Endodermal cell (in vitro differentiated cells): ENCODE data around the gene PLSCR4. TPM values are rescaled to one million over a fixed set of nuclear protein-coding genes. Genes with fewer than 3 reads are reported as not detected.

ENCODE experiments used
- DNase-seq: peaks from one replicate; pipeline ENCODE4 v3.0.0-alpha.2; 2017
- H3K27ac ChIP-seq: 2 replicates; pipeline ENCODE4 v1.5.1; 2013; ENCODE audit warnings: mild to moderate bottlenecking, low read depth, low read length, moderate library complexity
- H3K27me3 ChIP-seq: 2 replicates; pipeline ENCODE4 v1.6.1; 2013; ENCODE audit warnings: mild to moderate bottlenecking, low read length, moderate library complexity; ENCODE audit not compliant: insufficient read depth, control insufficient read depth, poor library complexity, severe bottlenecking
- H3K36me3 ChIP-seq: 2 replicates; pipeline ENCODE4 v1.7.0; 2013; ENCODE audit warnings: mild to moderate bottlenecking, low read length, moderate library complexity; ENCODE audit not compliant: control insufficient read depth, insufficient read depth
- H3K4me1 ChIP-seq: one replicate; pipeline ENCODE4 v1.7.0; 2013; ENCODE audit warnings: low read length; ENCODE audit not compliant: control insufficient read depth, insufficient read depth
- H3K4me3 ChIP-seq: 2 replicates; pipeline ENCODE4 v1.5.1; 2013; ENCODE audit warnings: mild to moderate bottlenecking, low read length, moderate library complexity
- H3K9ac ChIP-seq: 2 replicates; pipeline ENCODE4 v1.6.1; 2013; ENCODE audit warnings: mild to moderate bottlenecking, low read length, moderate library complexity; ENCODE audit not compliant: poor library complexity, severe bottlenecking; ENCODE audit errors: extremely low read depth
- H3K9me3 ChIP-seq: 2 replicates; pipeline ENCODE4 v1.6.1; 2013; ENCODE audit warnings: mild to moderate bottlenecking, low read length, moderate library complexity; ENCODE audit not compliant: control insufficient read depth
- H3K27ac Mint-ChIP-seq: 2 replicates; pipeline ENCODE4 v1.8.0; 2020; ENCODE audit warnings: mixed read lengths
- H3K27me3 Mint-ChIP-seq: 2 replicates; pipeline ENCODE4 v1.8.0; 2021; ENCODE audit warnings: mild to moderate bottlenecking, mixed read lengths; ENCODE audit not compliant: insufficient read depth
- H3K36me3 Mint-ChIP-seq: 2 replicates; pipeline ENCODE4 v1.8.0; 2020; ENCODE audit warnings: low read depth, mixed read lengths
- H3K4me1 Mint-ChIP-seq: 2 replicates; pipeline ENCODE4 v1.8.0; 2020; ENCODE audit warnings: mixed read lengths
- H3K4me3 Mint-ChIP-seq: 2 replicates; pipeline ENCODE4 v1.8.0; 2020; ENCODE audit warnings: mild to moderate bottlenecking, moderate library complexity, mixed read lengths
- H3K9me3 Mint-ChIP-seq: 2 replicates; pipeline ENCODE4 v1.8.0; 2020; ENCODE audit warnings: mild to moderate bottlenecking, mixed read lengths
- WGBS, 2 experiments: methylation state at CpG; one replicate each; pipeline versions ENCODE4 v1.1.5 to v1.1.7; 2013; ENCODE audit warnings: missing lambda C conversion rate in 2 of 2, mixed read lengths in 1 of 2; ENCODE audit not compliant: insufficient coverage in 1 of 2, insufficient read length in 1 of 2; 5-methylcytosine and 5-hydroxymethylcytosine counted together
- total RNA-seq, 2 donors: library from RNA; stranded (reverse); fragmentation: NEBNext Ultra II Directional in 1 of 2; extraction: Animal tissue kit (Norgen Biotek cat#: 25700) in 1 of 2; gene quantifications; 2 replicates in 1 of 2; 3 replicates in 1 of 2; pipeline ENCODE4 v1.2.1, GENCODE V29; 2021
- TF ChIP-seq, protein P1 (sequence below): fragments of 200-600 bp; sonication (generic); conservative IDR thresholded peaks from 2 replicates; pipeline ENCODE4 v1.5.0; 2021; ENCODE audit warnings: antibody characterized with exemption, mild to moderate bottlenecking

Gene PLSCR4
- total RNA-seq, 2 donors from 2014 or later, result 9.3 to 12.3 TPM

DNA sequence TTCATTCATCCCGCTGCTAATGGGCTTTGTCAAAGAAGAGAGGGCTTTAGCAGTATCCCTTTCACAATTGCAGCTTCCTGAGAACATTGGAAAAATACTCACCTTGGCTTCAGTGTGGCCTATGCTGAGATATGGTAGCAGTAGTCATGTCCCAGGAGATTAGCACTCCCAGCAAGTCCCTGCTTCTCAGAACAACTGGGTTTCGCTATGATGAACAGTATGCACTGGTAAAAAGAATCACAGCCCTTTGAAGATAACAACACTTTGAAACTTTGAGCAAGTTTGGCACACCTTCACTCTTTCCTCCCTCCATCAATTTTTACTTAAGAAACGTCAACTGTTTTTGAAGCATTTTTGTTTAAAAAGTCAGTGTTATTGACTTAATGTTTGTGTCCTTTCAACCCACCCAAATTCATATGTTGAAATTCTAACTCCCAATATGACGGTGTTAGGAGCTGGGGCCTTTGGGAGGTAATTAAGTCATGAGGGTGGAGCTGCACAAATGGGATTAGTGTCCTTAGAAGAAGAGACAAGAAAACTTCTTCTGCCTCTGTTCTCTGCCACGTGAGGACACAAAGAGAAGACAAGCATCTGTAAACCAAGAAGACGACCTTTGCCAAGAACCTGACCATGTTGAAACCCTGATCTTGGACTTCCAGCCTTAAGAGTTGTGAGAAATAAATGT, 17.8 kb upstream of the PLSCR4 start:
- DNase-seq, result no peak
- peaks cover 5% of the 10 kb centered on the region for H3K9me3 ChIP-seq
- WGBS, 2 experiments, result 88 to 95% methylated on average over 3 to 5 of the region's 6 CpGs
- Mint-ChIP-seq H3K4me3 (no peak overlapping the region), H3K9me3 (peaks cover 6% of the 10 kb centered on the region), H3K27me3 (no peaks in the 10 kb centered on the region), H3K4me1 (peaks cover 20% of the 10 kb centered on the region), H3K36me3 (no peaks in the 10 kb centered on the region), H3K27ac (no peak overlapping the region)
- H3K4me3 ChIP-seq, result no peak overlapping the region
- no peak overlapping the region for H3K27ac ChIP-seq
- no peaks in the 10 kb centered on the region for H3K36me3 ChIP-seq
- no peaks in the 10 kb centered on the region for H3K27me3 ChIP-seq
- TF ChIP-seq, protein P1, sequence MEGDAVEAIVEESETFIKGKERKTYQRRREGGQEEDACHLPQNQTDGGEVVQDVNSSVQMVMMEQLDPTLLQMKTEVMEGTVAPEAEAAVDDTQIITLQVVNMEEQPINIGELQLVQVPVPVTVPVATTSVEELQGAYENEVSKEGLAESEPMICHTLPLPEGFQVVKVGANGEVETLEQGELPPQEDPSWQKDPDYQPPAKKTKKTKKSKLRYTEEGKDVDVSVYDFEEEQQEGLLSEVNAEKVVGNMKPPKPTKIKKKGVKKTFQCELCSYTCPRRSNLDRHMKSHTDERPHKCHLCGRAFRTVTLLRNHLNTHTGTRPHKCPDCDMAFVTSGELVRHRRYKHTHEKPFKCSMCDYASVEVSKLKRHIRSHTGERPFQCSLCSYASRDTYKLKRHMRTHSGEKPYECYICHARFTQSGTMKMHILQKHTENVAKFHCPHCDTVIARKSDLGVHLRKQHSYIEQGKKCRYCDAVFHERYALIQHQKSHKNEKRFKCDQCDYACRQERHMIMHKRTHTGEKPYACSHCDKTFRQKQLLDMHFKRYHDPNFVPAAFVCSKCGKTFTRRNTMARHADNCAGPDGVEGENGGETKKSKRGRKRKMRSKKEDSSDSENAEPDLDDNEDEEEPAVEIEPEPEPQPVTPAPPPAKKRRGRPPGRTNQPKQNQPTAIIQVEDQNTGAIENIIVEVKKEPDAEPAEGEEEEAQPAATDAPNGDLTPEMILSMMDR, result no peak
- H3K9ac ChIP-seq, result no peak overlapping the region
- H3K4me1 ChIP-seq, result peaks cover 4% of the 10 kb centered on the region

DNA sequence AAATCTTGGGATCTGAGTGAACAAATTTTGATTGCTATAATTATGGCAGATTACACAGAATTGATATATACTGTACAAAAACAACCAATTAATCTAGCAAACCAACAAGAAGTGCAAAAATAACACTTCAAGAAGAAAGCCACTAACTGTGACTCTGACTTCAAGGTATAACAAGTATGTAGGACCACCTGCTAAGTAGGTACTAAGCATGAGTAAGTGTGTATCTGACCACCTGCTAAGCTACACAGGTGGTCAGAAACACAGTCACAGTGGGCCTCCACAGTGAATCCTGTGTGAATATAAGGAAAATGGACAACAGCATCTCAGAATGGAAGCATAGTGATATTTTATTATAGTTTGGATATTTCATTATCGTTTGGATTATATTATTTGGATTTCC, 14.8 kb upstream of the PLSCR4 start:
- Mint-ChIP-seq H3K4me3 (no peak overlapping the region), H3K36me3 (no peaks in the 10 kb centered on the region), H3K27ac (no peak overlapping the region), H3K27me3 (no peaks in the 10 kb centered on the region), H3K4me1 (peaks cover 31% of the 10 kb centered on the region), H3K9me3 (no peaks in the 10 kb centered on the region)
- Histone ChIP-seq H3K4me3 (no peak overlapping the region), H3K27me3 (no peaks in the 10 kb centered on the region), H3K36me3 (no peaks in the 10 kb centered on the region), H3K4me1 (peaks cover 9% of the 10 kb centered on the region), H3K9ac (no peak overlapping the region), H3K9me3 (no peaks in the 10 kb centered on the region), H3K27ac (no peak overlapping the region)
- WGBS, 2 experiments, result 100% methylated on average over 1 of the region's 1 CpG; no CpG with 5 or more reads in 1 of the 2 experiments
- TF ChIP-seq, protein P1, result no peak
- no peak for DNase-seq

DNA sequence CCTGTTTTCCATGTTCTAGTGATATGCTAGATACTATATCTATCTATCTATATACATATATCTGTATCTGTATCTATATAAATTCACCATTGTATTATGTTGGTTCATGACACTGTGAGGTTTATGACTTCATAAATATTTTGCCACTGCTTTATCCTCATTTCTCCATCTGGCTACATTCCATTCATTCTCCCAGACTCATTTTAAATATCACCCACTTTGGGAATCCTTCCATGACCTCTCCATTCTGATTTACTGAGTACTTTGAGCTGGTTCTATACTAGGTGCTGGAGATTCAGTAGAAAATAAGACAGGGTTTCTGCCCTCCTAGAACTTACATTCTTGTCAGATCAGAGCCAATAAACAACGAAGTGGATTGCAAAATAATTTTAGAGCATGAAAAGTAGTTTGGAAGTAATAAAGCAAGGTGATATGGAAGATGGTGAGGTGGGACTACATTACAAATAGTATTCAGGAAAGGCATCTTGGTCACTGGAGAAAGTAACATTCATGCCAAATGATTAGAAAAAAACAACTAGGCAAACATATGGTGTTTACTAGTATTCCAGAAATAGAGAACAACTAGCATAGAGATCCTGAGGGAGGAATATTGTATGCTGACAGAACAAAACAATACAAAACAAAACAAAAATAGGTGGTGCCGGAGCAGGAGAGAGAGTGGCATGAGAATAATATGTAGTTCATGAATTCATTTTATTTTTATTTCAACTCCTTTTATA, 11.6 kb upstream of the PLSCR4 start:
- Mint-ChIP-seq H3K27ac (peak overlapping the region; percentile 6), H3K27me3 (no peaks in the 10 kb centered on the region), H3K4me1 (peaks cover 31% of the 10 kb centered on the region), H3K36me3 (peaks cover 2% of the 10 kb centered on the region), H3K4me3 (no peak overlapping the region), H3K9me3 (peaks cover 4% of the 10 kb centered on the region)
- Histone ChIP-seq H3K27me3 (no peaks in the 10 kb centered on the region), H3K9me3 (peaks cover 6% of the 10 kb centered on the region), H3K4me1 (peaks cover 9% of the 10 kb centered on the region), H3K4me3 (no peak overlapping the region), H3K27ac (no peak overlapping the region), H3K36me3 (no peaks in the 10 kb centered on the region), H3K9ac (no peak overlapping the region)
- 80% methylated on average over 1 of the region's 2 CpGs; no CpG with 5 or more reads in 1 of the 2 experiments for WGBS, 2 experiments
- DNase-seq, result no peak
- TF ChIP-seq, protein P1, result no peak
